ENCODE results near the gene SCMH1.

DNA sequence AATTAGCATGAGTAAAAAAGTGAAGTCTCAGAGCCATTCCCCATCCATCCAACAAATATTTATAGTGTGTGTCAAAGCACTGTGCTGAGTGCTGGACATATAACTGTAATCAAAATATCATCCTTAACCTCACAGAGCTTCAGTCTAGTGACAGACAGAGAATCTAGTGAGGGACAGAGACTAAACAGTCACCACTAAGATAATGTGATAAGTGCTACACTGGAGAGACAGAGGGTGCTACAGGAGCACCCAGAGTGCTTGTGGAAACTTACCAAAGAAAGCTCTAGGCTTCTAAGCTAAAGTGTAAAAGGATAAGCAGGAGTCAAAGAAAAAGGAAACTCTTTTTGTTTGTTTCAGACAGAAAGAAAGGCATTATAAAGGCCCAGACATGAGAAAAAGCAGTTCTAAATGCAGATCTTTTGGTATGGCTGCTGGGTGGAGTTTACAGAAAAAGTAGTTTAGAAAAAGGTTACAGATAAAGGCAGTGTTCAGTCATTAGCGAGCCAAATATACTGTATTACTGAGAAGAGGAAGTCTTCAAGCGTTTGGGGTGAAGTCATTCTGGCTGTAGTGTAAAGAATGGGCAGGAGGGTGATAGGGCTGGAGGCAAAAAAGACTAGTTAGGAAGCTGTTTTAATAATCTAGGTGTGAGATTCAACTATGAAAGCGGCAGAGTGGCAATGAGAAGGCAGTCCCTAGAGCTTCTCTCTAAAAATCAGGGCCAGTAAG, 83.8 kb downstream of the SCMH1 start:
- TF ChIP-seq, protein P1, sequence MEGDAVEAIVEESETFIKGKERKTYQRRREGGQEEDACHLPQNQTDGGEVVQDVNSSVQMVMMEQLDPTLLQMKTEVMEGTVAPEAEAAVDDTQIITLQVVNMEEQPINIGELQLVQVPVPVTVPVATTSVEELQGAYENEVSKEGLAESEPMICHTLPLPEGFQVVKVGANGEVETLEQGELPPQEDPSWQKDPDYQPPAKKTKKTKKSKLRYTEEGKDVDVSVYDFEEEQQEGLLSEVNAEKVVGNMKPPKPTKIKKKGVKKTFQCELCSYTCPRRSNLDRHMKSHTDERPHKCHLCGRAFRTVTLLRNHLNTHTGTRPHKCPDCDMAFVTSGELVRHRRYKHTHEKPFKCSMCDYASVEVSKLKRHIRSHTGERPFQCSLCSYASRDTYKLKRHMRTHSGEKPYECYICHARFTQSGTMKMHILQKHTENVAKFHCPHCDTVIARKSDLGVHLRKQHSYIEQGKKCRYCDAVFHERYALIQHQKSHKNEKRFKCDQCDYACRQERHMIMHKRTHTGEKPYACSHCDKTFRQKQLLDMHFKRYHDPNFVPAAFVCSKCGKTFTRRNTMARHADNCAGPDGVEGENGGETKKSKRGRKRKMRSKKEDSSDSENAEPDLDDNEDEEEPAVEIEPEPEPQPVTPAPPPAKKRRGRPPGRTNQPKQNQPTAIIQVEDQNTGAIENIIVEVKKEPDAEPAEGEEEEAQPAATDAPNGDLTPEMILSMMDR (IDR thresholded peaks at IDR 0.05; ENCODE audit: low read depth, low read length, missing input control): no peak
- TF ChIP-seq, protein P2, sequence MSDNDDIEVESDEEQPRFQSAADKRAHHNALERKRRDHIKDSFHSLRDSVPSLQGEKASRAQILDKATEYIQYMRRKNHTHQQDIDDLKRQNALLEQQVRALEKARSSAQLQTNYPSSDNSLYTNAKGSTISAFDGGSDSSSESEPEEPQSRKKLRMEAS (IDR thresholded peaks at IDR 0.05): no peak
- TF ChIP-seq RAD21 (IDR thresholded peaks at IDR 0.05) (peak; percentile 40 to 57), JUND (IDR thresholded peaks at IDR 0.05) (no peak), TAF1 (conservative IDR thresholded peaks at IDR 0.05) (no peak), FOXA1 (IDR thresholded peaks at IDR 0.05) (no peak), SP1 (IDR thresholded peaks at IDR 0.05) (no peak), YY1 (IDR thresholded peaks at IDR 0.05) (no peak), GABPA (IDR thresholded peaks at IDR 0.05 in 1 of 2, conservative IDR thresholded peaks at IDR 0.05 in 1 of 2) (no peak)
- TF ChIP-seq, protein P3, sequence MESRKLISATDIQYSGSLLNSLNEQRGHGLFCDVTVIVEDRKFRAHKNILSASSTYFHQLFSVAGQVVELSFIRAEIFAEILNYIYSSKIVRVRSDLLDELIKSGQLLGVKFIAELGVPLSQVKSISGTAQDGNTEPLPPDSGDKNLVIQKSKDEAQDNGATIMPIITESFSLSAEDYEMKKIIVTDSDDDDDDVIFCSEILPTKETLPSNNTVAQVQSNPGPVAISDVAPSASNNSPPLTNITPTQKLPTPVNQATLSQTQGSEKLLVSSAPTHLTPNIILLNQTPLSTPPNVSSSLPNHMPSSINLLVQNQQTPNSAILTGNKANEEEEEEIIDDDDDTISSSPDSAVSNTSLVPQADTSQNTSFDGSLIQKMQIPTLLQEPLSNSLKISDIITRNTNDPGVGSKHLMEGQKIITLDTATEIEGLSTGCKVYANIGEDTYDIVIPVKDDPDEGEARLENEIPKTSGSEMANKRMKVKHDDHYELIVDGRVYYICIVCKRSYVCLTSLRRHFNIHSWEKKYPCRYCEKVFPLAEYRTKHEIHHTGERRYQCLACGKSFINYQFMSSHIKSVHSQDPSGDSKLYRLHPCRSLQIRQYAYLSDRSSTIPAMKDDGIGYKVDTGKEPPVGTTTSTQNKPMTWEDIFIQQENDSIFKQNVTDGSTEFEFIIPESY (IDR thresholded peaks at IDR 0.05): no peak
- TF ChIP-seq, protein P4, sequence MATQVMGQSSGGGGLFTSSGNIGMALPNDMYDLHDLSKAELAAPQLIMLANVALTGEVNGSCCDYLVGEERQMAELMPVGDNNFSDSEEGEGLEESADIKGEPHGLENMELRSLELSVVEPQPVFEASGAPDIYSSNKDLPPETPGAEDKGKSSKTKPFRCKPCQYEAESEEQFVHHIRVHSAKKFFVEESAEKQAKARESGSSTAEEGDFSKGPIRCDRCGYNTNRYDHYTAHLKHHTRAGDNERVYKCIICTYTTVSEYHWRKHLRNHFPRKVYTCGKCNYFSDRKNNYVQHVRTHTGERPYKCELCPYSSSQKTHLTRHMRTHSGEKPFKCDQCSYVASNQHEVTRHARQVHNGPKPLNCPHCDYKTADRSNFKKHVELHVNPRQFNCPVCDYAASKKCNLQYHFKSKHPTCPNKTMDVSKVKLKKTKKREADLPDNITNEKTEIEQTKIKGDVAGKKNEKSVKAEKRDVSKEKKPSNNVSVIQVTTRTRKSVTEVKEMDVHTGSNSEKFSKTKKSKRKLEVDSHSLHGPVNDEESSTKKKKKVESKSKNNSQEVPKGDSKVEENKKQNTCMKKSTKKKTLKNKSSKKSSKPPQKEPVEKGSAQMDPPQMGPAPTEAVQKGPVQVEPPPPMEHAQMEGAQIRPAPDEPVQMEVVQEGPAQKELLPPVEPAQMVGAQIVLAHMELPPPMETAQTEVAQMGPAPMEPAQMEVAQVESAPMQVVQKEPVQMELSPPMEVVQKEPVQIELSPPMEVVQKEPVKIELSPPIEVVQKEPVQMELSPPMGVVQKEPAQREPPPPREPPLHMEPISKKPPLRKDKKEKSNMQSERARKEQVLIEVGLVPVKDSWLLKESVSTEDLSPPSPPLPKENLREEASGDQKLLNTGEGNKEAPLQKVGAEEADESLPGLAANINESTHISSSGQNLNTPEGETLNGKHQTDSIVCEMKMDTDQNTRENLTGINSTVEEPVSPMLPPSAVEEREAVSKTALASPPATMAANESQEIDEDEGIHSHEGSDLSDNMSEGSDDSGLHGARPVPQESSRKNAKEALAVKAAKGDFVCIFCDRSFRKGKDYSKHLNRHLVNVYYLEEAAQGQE (IDR thresholded peaks at IDR 0.05): no peak
